COLO668 (cell line): ENCODE measurements around the gene LRRC8D.

Experiments
- DNase-seq: peaks from one replicate; lab custom pipeline; 2025; ENCODE audit not compliant: unreplicated experiment; lab: John Stamatoyannopoulos, UW

Gene LRRC8D

DNA sequence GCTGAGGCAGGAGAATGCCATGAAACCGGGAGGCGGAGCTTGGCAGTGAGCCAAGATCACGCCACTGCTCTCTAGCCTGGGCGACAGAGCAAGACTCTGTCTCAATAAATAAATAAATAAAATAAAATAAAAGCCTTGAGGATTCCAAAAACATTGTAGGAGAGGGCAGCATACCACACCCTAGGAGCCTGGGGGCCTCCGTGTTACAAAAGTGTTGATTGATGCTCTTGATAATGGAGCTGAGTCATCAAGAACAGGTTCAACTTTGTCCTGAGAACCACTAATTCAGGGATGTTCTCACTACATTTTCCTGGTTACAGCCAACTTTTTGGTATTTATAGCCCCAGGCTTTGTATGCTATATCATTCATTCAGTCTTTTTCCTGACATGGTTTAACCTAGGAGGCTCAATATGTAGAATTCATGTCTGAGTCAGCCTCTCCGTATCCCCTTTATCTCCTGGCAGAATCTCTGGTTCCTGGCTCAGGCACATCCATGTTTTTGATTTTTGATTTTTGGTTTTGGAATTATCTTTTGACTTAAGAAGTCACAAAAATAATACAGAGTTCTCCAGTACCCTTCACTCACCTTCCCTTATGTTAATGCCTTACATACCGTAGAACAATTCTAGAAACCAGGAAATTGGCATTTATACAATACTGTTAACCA is 69.4 kb downstream of the LRRC8D start:
- peak; percentile 28 for DNase-seq

DNA sequence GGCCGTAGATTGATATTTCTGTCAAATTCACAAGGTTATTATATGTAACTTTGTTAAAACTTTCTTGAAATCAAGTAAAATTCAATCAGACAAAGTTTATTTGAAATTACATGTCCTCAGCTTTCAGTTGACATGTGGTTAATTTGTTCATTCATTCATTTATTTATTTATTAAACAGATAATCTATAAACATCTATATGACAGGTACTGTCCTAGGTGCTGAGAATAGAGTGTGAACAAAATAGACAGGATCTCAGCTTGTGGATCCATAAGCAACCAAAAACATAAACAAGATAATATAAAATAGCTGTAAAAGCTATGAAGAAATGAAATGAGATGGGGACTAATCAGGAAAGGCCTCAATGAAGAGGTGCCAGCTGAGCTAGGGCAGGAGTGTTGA is 72.0 kb downstream of the LRRC8D start:
- DNase-seq = no peak

DNA sequence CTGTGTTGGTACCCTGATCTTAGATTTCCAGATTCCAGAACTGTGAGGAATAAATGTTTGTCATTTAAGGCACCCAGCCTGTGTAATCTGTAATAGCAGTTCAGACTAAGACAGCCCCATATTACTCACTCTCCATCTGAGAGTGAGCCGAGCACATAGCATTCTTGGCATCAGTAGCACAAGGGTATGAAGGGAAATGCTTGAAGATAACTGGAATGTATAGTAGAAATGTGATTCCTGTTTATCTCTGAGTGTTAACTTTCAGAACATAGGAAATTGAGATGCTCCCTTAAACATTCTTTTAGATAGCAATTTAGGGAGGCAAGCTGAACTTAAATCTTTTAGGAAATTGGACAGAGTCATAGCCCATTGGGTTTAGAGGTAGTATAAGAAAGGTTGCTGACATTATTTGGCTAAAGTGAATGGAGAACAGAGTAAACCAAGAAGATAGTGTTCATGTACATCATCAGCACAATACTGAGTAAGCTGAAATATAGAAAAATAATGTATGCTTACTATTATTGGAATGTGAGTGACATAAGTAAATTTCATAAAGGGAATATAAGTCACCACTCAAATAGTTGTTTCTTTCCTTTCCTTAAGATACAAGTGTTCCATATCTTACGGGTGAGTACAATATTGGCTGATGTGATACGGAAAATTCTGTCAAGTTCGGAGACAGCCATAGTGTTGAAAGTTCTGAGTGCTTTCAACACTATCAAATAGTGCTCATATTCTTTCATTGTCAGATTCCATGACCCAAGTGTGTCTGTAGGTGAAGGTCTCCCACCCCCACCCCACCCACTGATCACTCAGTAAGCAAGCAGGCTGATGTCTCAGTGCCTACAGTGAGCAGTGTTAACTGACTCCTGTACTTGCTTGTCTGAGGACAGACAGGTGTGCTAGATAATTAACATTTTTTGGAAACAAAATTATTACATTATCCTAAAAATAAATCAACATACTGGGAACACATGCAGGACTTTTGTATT is 73.7 kb downstream of the LRRC8D start:
- DNase-seq = no peak

DNA sequence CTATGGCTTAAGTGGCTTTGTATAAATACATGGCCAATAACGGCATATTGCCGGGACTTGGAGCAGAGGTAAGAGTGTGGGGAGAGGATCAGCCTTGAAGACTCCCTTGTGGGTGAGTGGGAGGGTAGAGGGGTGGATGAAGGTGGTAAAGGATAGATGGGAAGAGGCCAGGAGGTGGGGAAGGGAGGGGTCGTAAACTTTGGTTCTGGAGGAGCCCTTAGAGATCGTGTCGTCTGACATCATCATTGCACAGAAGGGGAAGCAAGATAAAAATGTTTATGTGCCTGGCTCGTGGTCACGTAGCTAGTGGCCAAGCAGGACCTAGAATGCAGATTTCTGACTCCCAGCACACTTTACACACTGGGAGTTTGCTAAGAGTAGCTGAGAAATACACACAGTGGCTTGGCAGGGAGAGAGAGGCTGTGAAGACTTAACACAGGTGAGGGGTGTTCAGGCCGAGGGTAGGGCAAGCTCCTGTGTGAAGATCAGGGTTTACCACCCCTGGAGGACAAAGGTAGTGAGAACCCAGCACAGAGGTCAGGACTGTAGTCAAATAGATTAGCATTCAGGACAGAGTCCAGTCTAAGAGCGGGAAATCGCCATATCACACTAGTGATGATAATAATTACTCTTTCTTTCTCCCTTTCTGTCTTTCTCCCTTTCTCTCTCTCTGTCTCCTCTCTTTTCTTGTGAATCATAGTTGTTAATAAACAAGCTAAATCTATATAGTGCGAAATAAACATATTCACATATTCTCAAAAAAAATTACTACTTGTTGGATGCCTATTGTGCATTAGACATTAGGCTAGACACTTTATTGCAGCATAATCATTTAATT is 75.5 kb downstream of the LRRC8D start:
- DNase-seq = no peak

DNA sequence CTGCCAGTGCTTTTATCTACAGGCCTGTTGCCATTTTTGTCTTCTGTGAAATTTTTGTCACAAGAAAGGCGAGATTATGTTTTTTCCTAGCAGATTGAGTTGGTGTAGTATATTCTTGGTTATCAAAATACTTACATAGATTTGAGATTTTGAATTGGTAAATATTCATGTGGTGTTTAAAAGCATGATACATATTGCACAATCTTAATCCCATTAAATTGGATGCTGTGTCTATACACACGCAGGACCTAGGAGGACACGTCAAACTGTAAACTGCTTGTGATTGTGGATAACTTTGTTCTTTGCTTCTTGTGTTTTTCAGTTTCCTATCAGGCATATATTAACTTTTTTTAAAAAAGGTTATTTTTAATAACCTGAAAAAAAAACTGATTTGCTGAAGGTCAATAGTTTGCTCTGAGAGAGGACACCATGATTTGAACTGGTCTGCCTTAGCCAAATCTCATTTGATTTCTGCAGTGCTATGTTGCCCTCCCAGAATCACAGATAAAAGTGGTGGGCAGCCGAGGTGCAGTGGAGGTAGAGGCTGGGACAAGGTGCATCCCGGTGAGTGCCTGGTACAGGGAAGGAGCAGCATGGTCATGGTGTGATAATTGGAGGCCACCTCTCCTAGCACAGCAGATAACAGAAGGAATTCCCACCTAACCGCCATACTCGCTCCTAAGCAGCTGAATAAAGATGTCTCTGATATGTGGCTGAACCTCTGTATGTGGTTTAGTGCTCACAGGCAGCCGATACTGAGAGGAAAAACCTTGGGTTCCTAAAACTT is 76.7 kb downstream of the LRRC8D start:
- DNase-seq = no peak

DNA sequence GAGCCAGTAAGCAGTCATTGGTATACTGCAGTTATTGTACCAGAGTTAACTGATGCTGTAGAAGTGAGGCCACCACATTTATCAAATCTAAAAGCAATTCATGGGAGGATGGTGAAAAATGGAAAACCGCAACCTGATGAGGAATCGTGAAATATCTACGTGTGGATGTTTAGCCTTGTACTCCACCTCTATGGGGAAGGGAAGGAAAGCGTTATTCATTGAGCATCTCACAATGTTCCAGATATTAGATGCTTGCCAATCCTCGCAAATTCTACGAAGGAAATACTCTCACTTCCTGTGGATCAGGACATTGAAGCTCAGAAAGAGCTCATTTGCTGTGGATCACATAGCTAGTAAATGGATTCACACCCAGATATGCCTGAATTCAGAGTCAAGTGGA is 77.3 kb downstream of the LRRC8D start:
- no peak for DNase-seq

DNA sequence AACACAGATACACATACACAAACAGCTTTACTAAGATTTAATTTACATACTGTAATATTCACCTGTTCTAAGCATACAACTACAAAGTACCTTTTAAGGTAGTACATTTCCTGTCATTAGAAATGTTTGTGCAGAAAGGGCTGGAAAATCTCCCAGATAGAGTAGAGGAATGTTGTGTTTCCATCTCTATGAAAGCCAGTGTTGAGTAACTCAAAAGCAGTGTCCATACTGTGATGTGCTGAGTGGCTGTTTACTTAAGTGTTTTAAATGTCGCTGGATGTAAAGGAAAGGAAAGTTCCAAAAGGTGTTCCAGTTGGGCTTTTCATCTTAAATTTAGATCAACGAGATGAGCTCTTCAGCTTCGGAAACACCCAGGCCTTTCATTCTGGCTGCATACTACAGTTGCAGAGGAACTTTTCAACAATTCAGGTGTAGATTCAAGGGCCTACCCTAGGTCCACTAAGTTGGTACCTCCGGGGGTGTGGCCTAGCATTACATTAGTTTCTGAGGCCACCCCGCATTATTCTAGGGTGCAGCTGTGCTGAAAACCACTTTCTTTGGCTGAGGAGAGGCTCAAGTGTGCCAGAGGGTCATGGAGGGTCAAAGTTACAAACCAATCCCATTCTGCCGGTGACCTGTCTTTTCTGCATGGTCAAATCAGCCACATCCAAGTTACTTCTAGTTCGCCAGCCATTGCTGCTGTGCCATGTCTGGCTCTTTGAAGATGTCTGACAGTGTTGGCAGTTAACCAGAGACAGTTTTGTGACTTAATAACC is 78.1 kb downstream of the LRRC8D start:
- no peak for DNase-seq

DNA sequence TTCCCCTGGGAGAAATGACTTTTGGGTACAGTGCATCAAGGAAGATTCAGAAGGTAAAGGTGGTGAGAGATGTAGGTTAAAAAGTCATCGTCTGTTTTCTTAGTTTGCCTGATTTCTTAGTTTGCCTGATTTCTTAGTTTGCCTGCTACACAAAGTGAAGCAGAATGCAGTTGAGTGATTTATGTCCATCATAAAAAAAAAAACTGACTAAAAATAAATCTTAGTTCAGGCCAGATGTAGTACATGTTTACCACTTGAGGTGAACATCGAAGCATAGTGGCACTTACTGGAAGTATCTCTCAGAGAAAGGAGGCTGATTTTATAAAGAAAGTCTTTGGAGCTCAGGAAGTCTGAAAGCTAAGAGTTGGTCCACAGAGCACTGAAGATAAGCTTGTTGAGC is 79.5 kb downstream of the LRRC8D start:
- no peak for DNase-seq

DNA sequence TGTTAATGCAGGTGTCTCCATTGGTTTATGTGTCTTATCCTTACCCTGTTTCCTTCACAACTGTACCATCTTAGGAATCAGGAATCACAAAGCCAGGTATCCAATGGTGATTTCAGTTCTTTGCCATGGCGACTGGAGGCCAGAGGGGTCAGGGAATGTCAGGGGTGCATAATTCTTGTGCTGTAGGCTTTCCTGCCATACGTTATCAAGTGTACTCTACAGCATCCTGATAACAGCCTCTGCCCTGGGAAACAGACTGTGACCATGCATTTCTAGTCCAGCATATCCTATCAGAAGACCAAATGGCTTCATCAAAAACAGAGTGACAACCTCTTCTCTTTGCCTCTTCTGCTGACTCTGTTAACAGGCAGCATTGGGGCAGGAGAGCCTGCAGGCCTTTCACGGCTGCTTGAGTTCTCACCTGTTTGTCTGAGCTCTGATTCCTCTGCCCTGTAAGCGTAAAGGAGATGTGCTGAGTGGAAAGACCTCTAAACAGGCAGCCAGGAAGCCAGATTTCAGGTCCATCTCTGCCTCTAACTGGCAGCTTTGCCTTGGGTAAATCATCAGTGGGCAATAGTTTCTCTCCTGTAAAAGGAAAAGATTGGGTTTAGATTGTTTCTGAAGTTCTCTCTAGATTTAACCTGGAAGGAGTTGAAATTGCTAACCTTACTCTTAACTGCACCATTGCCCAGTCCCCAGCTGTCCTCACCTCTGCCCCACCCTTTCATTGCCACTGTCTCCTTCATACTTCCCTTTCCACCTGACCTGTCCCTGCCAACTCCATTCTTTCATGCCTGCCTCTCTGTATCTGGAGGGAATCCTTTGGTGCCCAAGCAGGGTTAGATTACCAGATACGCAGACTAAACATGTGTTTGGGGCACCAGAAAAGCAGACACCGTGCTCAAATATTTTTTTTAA is 80.2 kb downstream of the LRRC8D start:
- DNase-seq = no peak

DNA sequence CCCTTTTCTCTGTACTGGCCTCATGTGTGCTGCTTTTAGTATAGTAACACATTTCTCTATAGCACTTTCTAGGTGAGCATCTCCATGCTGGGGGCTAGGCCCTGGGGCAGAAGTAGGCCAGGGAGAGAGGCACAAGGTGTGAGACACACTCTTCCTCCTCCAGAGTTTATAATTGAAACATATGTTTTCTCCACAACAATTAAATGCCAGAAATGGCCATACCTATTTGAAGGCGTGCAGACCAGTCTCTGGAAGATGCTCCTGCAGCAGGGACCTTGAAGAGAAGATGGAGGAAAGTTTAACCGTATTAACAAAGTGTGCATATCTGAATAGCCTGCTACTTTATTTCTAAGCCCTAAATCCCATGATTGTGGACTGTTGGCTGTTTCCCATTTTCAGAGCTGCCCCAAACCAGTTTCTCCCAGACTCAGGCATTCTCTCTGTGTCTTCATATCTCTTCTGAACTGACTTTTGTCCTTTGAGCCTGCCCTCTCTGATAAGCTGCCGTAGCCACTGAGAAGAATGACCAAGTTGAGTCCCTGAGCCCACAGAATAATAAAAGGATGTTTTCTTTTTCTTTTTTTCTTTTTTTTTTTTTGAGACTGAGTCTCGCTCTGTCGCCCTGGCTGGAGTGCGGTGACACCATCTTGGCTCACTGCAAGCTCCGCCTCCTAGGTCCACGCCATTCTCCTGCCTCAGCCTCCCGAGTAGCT is 81.3 kb downstream of the LRRC8D start:
- DNase-seq = no peak

DNA sequence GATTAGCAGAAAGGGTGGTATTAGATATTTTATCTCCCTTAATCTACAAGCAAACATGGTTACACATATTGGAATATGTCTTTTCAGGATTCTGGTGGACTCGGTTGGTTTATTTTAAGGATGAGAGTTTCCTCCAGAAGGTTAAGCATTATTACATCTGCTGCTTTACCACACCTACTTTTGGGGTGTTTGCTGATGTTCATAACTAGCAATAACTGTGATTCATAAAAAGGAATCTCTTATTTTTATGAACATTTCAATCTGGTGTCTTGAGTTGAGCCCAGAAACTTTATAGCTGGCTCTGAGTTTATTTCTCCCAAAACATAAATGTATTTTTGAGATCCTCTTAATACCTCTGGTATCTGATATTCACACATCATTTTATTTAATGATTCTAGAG is 82.7 kb downstream of the LRRC8D start:
- no peak for DNase-seq

DNA sequence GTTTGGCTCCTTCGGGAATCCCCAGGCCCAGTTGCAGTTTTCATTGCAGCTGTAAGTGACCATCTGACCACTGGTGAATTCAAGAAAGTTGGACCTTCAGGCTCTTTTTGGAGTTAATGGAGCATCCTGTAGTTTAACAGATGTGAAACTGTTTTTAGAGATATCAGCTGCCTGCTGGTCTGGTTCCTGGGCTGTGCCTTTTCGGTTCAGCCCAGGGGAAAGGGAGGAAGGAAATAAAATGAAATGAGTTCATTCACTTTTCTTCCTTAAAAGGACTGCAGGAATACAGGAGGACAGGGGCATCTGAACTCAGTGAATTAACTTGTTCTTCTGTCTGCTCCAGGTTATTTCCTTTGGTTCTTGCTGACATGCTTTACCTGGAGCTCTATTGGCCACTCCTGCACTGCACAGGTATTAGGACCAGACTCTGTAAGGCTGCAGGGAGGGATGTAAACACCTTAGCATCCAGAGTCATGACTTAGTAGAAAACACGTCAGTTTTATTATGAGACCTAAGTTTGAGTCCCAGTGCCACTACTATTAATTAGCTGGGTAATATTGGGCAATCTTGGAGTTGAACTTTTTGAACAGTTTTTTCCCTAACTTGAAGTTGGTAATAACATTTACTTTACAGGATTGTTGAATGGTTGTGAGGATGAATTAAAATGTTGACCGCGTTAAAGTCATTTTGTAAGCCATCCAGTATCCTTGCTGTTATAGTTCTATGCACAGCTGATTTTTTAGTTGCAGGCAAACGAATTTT is 83.6 kb downstream of the LRRC8D start:
- no peak for DNase-seq

DNA sequence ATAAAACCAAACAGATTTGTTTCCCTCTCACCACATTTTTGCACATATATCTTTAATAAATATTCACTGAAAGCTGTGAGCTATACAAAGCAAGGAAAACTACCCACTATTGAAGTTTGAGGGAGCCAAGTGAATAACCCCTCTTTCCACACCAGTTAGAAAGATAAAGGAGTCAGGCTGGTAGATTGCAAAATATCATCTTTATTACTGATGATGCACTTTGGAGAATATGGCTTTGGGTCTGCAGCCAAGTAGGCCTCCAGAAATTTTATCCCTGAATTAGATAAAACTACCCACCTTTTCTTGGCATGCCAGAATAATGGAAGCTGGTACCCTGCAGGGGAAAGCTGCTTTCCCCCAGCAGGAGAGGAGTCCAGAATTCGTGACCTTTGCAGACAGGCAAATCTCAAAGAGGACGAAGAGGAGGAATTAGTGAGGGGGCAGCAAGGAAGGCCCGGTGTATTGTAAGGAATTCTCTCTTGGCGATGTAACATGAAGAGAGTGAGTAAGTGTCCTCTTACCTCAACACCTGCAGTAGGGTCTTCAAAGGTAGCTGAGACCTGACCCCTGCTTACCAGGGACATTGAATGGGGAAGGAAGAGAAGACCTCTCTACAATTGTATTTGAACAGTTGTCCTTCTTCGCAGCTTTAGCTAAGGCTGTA is 84.7 kb downstream of the LRRC8D start:
- no peak for DNase-seq

DNA sequence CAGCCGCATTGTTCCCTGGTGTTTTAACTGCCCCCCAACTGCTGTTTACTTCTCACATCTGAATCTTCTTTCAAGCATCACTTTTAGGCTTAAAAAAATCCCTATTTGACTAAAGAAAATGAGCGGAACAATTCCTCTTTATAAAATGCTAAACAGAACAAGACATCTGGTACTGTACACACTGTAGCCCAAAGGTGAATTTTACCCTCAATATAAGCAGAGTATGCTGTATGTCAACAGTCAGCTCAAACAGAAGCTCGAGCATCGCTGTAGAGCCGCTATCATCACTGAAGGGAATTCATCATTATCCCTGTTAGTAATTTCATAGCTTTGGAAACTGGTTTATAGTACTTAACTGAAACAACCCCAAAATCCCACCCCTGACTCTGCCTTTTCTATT is 85.3 kb downstream of the LRRC8D start:
- no peak for DNase-seq

DNA sequence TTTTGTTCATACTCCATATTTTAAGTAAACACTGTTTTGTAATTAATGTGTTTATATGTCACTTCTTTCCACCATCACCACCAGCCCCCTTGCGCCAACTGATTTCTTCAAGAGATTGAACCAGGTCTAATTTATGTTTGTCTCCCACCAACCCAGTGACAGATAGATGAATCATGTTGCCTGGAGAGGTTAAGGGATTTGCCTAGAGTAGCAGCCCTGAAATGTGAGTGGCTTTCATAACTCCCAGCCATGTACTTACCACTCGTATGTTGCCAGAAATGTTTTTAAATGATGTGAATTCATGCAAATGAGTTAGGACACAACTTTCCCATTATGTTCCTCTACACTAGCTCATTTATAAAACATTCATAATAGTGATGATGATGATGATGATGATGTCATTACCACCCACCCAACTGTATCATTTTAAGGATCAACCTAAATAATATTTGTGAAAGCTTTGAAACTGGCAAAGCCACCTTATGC is 86.9 kb downstream of the LRRC8D start:
- DNase-seq = no peak

DNA sequence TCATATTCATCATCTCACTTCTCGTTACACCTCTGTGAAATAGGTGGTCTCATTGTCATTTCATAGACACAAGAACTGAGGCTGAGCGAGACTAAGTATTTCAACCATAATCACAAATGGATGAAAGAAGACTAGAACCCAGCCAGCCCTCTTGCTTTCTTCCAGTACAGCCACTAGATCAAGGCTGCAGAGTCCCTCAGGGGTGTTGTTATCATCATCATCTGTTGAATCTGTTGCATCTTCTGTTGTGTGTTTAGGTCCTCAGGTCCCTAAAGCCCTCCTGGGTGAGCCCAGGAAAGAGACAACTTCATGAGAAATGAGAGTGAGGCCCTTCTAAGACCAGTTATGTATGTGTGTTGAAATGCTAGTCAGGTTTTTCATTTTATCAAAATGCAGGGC is 87.4 kb downstream of the LRRC8D start:
- no peak for DNase-seq
